Activated naive CD8-positive, alpha-beta T cell treated with anti-CD3 and anti-CD28 coated beads, Interleukin-2, amount 10 ng/mL, durations not matched to agents 7 days and 5 days (primary cell): ENCODE measurements around the gene CYSTM1. TPM values are rescaled to one million over a fixed set of nuclear protein-coding genes. Genes with fewer than 3 reads are reported as not detected.

Experiments used
- ATAC-seq: fragments of 150-1000 bp; cut with Tn5 transposase; one replicate; pipeline ENCODE4 v1.10.0; 2021; ENCODE audit warnings: low read depth, moderate library complexity
- POLR2A ChIA-PET: fragments of 350-600 bp; sonication (Branson Sonifier 250); formaldehyde crosslinking; loops from one replicate; lab custom pipeline; 2021; ENCODE audit warnings: antibody characterized with exemption; lab: Charles Lee
- DNase-seq: peaks from one replicate; pipeline ENCODE4 v3.0.0; 2021
- H3K27ac Mint-ChIP-seq: one replicate; pipeline ENCODE4 v1.8.0; 2022; ENCODE audit warnings: mild to moderate bottlenecking, mixed read lengths
- H3K27me3 Mint-ChIP-seq: one replicate; pipeline ENCODE4 v1.8.0; 2022; ENCODE audit warnings: mild to moderate bottlenecking, moderate library complexity, mixed read lengths
- H3K36me3 Mint-ChIP-seq: one replicate; pipeline ENCODE4 v1.8.0; 2021; ENCODE audit warnings: mild to moderate bottlenecking, mixed read lengths
- H3K4me1 Mint-ChIP-seq: one replicate; pipeline ENCODE4 v1.8.0; 2021; ENCODE audit warnings: mixed read lengths
- H3K4me3 Mint-ChIP-seq: one replicate; pipeline ENCODE4 v1.8.0; 2022; ENCODE audit warnings: mild to moderate bottlenecking, moderate library complexity, mixed read lengths
- H3K9me3 Mint-ChIP-seq: one replicate; pipeline ENCODE4 v1.8.0; 2021; ENCODE audit warnings: mixed read lengths
- total RNA-seq, 2 experiments: library from RNA; stranded (reverse); gene quantifications; one replicate each; pipeline ENCODE4 v1.2.3, GENCODE V29; 2021

CYSTM1 gene
- total RNA-seq, 2 experiments from 2014 or later: 12.1 to 13.5 TPM

DNA sequence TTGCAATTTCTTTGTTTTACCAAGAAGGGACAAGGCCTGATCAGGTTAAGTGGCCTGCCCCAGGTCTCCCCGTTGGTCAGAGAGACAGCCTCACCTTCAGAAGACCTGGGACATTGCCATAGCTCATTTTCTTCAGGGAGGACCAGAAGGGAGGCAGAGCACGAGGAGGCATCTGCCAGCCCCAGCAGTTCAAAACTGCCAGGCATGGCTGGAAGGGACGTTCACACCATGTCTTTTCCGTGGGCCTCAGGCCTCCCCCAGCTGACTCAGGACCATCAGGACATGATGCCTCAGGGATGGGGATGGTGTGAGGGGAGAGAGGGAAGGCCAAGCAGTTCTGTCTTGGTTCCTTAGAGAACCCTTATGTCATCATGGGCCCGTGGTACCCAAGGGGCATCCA, 32.7 kb upstream of the CYSTM1 start:
- POLR2A ChIA-PET: no interaction called here
- no peaks in the 10 kb centered on the region for H3K36me3 Mint-ChIP-seq
- no peak overlapping the region for H3K27ac Mint-ChIP-seq
- H3K4me3 Mint-ChIP-seq: no peak overlapping the region
- ATAC-seq (no peak), DNase-seq (no peak)
- H3K4me1 Mint-ChIP-seq: peaks cover 12% of the 10 kb centered on the region
- H3K9me3 Mint-ChIP-seq: no peaks in the 10 kb centered on the region
- H3K27me3 Mint-ChIP-seq: peaks cover 19% of the 10 kb centered on the region

DNA sequence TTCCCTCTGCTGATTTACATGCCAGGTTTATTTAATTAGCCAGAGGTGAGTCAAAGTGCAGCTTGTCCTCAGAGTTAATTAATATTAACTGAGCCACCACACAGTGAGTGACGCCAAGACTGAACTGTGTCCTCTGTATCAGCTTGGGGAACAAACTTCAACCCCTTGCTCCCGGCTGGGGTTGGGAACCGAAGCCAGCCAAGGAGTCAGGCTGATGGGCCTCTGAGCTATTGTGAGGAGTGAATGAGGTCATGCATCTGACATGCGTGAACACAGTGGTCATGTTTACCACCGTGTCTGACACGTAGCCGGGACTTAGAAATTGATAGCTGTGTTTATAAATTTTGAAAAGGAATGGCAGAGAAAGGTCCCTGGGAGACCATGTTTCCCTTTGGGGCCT, 32.1 kb upstream of the CYSTM1 start:
- no peak for DNase-seq
- H3K27me3 Mint-ChIP-seq: peaks cover 25% of the 10 kb centered on the region
- POLR2A ChIA-PET: no interaction called here

DNA sequence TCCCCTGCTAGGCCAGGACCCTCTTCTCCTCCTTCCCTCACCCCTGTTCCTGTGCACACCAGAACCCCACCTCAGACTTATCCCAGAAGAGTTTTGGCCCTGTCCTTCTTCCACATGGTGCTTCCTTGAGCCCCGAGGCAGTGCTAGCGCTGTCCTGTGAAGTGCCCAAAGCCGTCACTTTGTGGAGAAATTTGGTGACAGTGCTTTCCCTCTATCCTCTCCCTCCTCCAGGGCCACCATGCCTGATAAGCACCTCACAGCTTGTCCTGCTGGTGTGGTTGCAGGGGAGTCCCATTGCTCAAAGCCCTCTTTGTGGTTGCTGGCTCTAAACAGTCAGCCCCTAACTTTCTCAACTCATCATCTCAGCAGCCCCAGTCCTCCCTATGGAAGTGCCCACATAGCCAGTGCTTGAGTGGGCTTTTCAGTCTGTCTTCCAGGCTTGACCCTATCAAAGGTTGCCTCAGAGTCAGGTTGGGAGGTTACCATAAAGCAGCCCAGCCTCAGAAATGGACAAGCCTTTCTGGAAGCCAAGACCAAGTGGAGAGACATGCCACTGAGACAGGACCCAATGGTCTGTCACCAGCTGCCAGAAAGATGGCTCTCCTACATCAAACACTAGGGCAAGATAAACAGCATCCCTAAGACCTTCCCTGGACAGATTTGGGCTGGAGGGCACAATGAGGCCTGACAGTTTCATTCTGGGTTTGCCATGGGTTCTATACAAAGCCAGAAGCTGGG, 31.3 kb upstream of the CYSTM1 start:
- ATAC-seq: no peak
- Mint-ChIP-seq H3K4me3 (no peak overlapping the region), H3K27me3 (peaks cover 31% of the 10 kb centered on the region), H3K4me1 (peaks cover 8% of the 10 kb centered on the region), H3K9me3 (no peaks in the 10 kb centered on the region), H3K36me3 (no peaks in the 10 kb centered on the region), H3K27ac (no peak overlapping the region)
- DNase-seq: no peak
- POLR2A ChIA-PET: interaction anchor here (0.6 to 1.1 kb wide), 4 partner anchors 28 to 67 kb away, joined by 3 to 6 read pairs (median 3); no protein-coding TSS in a partner anchor

More for the DNA sequence above, 32.1 kb upstream of the CYSTM1 start:
- ATAC-seq: no peak
- H3K36me3 Mint-ChIP-seq: no peaks in the 10 kb centered on the region
- no peak overlapping the region for H3K4me3 Mint-ChIP-seq
- peaks cover 10% of the 10 kb centered on the region for H3K4me1 Mint-ChIP-seq
- no peak overlapping the region for H3K27ac Mint-ChIP-seq
- no peaks in the 10 kb centered on the region for H3K9me3 Mint-ChIP-seq

DNA sequence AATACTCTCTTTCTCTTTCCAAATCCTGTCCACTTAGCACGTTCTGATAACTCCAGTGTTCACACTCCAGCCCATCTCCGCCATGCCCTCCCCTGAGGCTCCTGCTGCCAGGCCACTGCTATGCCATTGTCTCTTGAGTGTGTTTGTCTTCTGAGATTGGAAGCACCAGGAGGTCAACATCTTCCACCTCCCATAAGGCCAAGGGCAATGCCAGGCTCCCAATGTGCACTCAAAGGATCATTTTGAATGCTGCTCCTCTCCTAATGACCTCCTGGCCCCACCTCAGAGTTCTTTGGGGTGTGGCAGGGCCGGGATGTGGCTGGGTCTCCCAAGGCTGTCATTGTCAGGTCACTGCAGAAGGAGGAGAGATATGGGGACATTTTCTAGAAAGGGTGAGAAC, 29.7 kb upstream of the CYSTM1 start:
- no peaks in the 10 kb centered on the region for H3K36me3 Mint-ChIP-seq
- peaks cover 31% of the 10 kb centered on the region for H3K27me3 Mint-ChIP-seq
- ATAC-seq (no peak), DNase-seq (no peak)
- H3K4me3 Mint-ChIP-seq: peak overlapping the region; percentile 57
- H3K27ac Mint-ChIP-seq: no peak overlapping the region
- POLR2A ChIA-PET: interaction anchor here (1.8 kb wide), 1 partner anchor 38 kb away, joined by 5 read pairs; no protein-coding TSS in a partner anchor
- peaks cover 8% of the 10 kb centered on the region for H3K4me1 Mint-ChIP-seq
- H3K9me3 Mint-ChIP-seq: no peaks in the 10 kb centered on the region

DNA sequence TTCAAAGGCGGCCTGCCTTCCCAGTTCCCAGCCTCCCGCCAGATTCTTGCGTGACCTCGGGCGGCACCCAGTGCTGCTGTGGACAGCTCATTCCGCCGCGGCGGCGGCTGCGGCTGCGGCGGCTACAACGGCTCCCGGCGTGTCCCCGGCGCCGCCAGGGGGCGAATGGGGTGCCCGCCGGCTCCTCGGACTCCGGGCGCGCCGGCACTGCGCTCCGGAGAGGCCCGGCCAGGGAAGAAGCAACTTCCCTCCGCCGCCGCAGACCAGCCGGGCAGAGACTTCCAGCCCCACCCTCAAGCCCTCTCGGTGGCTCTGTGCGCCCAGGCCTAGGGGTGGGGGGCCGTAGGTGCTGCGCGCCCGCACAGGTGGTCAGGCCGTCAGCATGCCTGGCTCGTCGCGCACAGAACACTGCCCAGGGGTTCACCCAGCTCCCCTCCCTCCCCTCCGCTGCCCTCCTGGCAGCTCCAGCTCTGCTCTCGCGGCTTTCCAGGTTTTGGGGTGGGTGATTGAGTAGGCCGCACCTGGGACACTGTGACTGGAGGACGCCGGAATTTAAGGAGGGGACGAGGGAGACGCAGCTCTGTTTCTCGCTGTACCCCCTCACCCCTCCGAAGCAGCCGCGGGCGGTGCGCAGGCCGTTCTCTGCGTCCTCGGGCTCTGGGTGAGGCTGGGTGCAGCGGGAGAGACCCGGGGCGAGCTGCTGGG, 29.0 kb upstream of the CYSTM1 start:
- POLR2A ChIA-PET: interaction anchor here (1.0 to 1.8 kb wide), 2 partner anchors 10 to 39 kb away, joined by 3 to 5 read pairs; no protein-coding TSS in a partner anchor
- H3K27ac Mint-ChIP-seq: no peak overlapping the region
- peaks cover 31% of the 10 kb centered on the region for H3K27me3 Mint-ChIP-seq
- peaks cover 8% of the 10 kb centered on the region for H3K4me1 Mint-ChIP-seq
- H3K9me3 Mint-ChIP-seq: no peaks in the 10 kb centered on the region
- H3K4me3 Mint-ChIP-seq: peak overlapping the region; percentile 57
- H3K36me3 Mint-ChIP-seq: no peaks in the 10 kb centered on the region
- DNase-seq: peak; percentile 77
- peak; percentile 67 for ATAC-seq

DNA sequence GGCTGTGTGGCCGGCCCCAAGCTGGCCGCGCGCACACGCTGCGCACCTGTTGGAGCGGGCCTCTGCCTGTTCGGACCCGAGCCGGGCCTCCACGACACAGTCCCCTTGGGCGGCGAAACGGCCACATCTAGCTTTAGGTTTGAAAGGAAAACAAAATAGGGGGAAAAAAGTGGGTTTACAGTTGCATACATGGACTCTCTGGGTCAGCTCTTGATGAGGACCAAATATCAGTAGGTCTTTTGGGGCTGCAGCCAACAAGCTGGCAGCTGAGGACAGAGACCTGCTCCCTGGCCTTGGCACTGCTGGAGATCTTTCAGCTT, 28.5 kb upstream of the CYSTM1 start:
- H3K9me3 Mint-ChIP-seq: no peaks in the 10 kb centered on the region
- H3K27me3 Mint-ChIP-seq: peaks cover 31% of the 10 kb centered on the region
- no peak for DNase-seq
- H3K4me1 Mint-ChIP-seq: peaks cover 8% of the 10 kb centered on the region
- ATAC-seq: no peak
- H3K4me3 Mint-ChIP-seq: peak overlapping the region; percentile 32
- H3K27ac Mint-ChIP-seq: no peak overlapping the region
- POLR2A ChIA-PET: interaction anchor here (1.0 to 1.8 kb wide), 2 partner anchors 11 to 39 kb away, joined by 3 to 5 read pairs; no protein-coding TSS in a partner anchor
- H3K36me3 Mint-ChIP-seq: no peaks in the 10 kb centered on the region

DNA sequence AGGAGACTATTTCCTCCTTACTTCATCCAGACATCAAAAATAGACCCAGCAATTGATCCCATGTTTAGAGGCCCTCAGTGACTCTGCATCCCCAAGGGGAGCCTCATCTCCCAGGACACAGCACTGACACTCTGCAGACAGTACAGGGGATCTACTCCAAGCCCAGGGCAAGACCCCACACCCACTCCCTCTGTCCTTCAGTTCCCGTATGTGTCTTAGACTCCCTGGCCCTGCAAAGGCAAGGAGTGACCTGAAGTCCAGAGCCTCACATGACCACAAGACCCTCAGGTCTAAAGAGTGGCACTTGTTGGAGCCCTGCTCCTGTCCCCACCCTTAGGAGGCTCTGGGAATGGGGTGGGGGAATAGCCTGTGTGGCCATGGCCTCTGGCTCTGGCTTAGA, 27.5 kb upstream of the CYSTM1 start:
- no peak overlapping the region for H3K27ac Mint-ChIP-seq
- POLR2A ChIA-PET: no interaction called here
- peaks cover 31% of the 10 kb centered on the region for H3K27me3 Mint-ChIP-seq
- no peak for DNase-seq
- no peak for ATAC-seq
- H3K36me3 Mint-ChIP-seq: no peaks in the 10 kb centered on the region
- no peaks in the 10 kb centered on the region for H3K9me3 Mint-ChIP-seq
- H3K4me3 Mint-ChIP-seq: no peak overlapping the region
- H3K4me1 Mint-ChIP-seq: peaks cover 8% of the 10 kb centered on the region

DNA sequence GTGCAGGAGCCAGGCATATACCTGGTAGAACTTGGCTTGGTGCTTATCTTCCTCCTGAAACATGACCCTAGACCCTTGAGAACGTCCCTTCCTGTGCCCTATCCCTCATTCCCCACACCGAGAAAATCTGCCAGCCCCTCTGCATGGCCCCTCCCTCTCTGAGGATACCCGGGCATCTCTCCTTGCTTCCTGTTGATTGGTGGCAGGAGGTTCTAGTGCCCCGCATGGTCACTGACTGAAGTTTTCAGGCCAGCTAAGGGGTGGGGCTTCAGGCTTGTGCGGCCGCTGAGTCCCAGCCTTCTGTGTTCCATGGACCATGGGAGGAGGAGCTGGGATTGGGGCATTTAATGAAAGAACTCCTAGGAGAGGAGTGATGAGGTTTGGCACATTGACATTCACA, 26.5 kb upstream of the CYSTM1 start:
- Mint-ChIP-seq H3K4me3 (no peak overlapping the region), H3K4me1 (peaks cover 8% of the 10 kb centered on the region), H3K9me3 (no peaks in the 10 kb centered on the region), H3K27me3 (peaks cover 31% of the 10 kb centered on the region), H3K36me3 (no peaks in the 10 kb centered on the region), H3K27ac (no peak overlapping the region)
- ATAC-seq (no peak), DNase-seq (no peak)
- POLR2A ChIA-PET: no interaction called here

DNA sequence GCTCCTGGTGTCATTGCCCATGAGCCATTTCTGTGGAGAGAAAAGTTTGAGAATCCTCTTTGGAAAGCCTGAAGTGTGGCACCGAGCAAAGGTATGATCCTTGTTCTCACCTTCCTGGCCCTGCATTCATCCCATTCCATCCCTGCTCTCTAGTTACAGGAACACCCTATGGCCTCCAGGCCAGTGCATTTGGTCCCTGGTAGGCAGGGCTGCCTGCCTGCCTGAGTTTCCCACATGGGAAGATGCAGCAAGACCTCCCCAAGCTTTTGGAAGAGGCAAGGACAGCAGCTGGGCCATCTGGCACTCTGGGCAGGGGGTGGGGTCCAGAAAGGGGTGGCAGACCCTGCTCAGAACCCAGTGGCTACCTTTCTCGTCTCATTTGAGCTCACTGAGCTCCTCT, 24.8 kb upstream of the CYSTM1 start:
- DNase-seq (no peak), ATAC-seq (no peak)
- POLR2A ChIA-PET: no interaction called here
- H3K4me1 Mint-ChIP-seq: peaks cover 7% of the 10 kb centered on the region
- H3K36me3 Mint-ChIP-seq: no peaks in the 10 kb centered on the region
- no peaks in the 10 kb centered on the region for H3K9me3 Mint-ChIP-seq
- peaks cover 30% of the 10 kb centered on the region for H3K27me3 Mint-ChIP-seq
- no peak overlapping the region for H3K27ac Mint-ChIP-seq
- H3K4me3 Mint-ChIP-seq: no peak overlapping the region

DNA sequence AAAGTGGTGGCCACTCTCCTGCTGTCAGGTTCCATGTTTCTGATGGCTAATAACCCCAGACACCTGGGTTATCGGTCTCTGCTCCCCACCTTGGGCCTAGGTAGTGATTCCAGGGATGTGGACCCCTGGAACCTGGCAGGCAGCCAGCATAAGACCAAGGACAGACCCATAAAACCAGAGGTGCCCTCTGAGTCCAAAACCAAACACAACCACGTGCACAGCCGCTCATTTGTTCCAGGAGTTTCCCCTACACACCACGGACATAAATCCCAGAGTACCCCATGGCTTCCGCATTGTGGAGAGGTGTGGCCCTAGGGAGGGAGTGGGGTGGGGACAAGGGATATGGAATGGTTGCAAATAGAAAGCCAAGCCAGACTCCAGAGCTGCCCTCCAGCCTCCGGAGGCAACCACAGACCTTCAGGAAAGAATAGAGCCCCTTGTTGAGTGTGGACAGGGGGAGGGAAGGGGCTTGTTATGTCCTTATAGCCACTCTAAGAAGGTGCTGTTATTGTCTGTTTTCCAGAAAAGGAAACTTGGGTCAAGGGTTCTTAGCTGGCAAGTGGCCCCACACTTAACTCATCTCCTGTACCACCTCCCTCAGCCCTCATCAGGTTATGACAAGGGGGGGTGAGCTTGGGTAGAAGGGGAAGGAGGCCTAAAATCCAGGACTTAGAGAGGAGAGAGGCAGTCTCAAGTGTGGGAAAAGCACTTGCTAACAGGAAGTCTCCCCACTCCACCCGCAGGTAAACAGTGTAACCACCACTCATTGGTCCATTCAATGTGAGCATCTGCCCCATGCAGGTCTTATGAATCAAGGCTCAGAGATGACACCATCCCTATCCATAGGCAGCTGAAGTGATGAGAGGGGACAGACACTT, 23.6 kb upstream of the CYSTM1 start:
- peaks cover 3% of the 10 kb centered on the region for H3K4me1 Mint-ChIP-seq
- ATAC-seq (no peak), DNase-seq (no peak)
- H3K9me3 Mint-ChIP-seq: no peaks in the 10 kb centered on the region
- POLR2A ChIA-PET: no interaction called here
- H3K27ac Mint-ChIP-seq: no peak overlapping the region
- no peak overlapping the region for H3K4me3 Mint-ChIP-seq
- peaks cover 23% of the 10 kb centered on the region for H3K27me3 Mint-ChIP-seq
- H3K36me3 Mint-ChIP-seq: no peaks in the 10 kb centered on the region

DNA sequence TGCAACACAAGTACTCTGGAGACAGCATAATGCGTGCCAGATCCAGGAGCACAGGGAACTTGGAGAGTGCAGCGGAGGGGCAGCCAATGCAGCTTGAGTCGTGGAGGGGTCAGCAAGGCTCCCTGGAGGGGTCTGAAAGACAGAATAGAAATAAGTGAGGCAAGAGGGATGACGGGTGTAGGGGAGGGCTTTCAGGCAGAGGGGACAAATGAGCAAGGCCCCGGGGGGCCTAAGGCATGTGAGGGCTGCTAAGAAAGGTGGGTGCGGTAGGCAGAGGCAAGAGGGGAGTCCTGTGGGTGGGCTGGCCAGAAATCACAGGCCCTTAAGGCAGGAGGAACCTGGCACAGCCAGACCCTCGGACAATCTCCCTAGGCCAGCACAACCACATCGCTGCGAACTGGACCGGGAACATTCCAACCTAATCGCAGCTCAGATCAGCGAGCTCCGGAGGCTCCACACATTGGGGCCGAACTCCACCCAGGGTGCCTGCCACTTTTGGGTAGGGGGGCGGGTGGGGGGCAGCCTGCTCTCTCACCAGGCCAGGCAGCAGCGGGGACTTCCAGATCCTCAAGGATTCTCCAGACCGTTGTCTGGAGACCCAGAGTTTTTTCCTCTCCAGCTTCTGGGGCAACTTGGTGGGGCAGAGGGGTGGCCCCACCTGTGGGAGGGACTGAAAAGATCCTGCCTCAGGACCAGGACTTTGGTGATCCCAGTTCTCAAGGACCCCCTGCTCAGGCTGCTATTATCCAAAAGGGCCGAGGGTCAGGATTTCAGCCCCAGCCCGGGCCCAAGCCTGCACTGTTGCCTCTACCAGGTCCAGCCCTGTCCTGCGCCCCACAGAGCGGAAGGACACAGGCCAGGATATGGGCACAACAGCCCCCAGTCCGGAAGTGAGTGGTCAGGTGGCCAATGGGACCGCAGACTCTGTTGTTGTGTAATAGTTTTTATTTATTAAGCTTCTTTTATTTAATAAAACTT, 22.7 kb upstream of the CYSTM1 start:
- H3K4me1 Mint-ChIP-seq: peaks cover 6% of the 10 kb centered on the region
- no peak overlapping the region for H3K4me3 Mint-ChIP-seq
- no peaks in the 10 kb centered on the region for H3K9me3 Mint-ChIP-seq
- no peak for ATAC-seq
- no peak for DNase-seq
- peaks cover 15% of the 10 kb centered on the region for H3K27me3 Mint-ChIP-seq
- POLR2A ChIA-PET: no interaction called here
- H3K27ac Mint-ChIP-seq: no peak overlapping the region
- H3K36me3 Mint-ChIP-seq: no peaks in the 10 kb centered on the region

DNA sequence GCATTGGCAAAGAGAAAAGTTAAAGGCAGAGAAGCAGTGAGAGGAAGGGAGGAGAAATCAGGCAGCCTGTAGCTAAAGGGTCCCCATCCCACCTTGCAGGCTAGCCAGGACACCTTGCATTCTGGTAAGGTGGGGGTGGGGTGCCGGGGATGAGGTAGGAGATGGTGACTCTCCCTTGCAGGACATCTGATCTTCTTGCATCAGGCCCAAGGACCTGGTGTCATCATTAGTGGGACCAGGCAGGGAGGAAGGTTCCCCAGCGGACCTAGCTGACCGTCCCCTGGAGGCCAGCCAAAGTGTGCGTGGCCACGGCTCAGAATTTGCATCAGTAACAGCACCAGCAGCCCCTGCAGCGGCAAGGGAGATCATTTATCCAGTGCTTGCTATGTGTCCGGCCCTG, 21.7 kb upstream of the CYSTM1 start:
- H3K4me1 Mint-ChIP-seq: peaks cover 6% of the 10 kb centered on the region
- peaks cover 6% of the 10 kb centered on the region for H3K27me3 Mint-ChIP-seq
- H3K27ac Mint-ChIP-seq: no peak overlapping the region
- no peaks in the 10 kb centered on the region for H3K9me3 Mint-ChIP-seq
- H3K36me3 Mint-ChIP-seq: no peaks in the 10 kb centered on the region
- no peak overlapping the region for H3K4me3 Mint-ChIP-seq
- DNase-seq (no peak), ATAC-seq (no peak)
- POLR2A ChIA-PET: no interaction called here
